Fibroblast of gingiva (primary cell): ENCODE measurements around the gene BRAT1.
"Not testable (repeated sequence)": the region's sequence is repeated elsewhere in the genome, so short reads cannot be mapped to it uniquely, and the experiment has no call there.

ENCODE experiments used
- DNase-seq: peaks from one replicate; pipeline ENCODE4 v3.0.0-alpha.2; 2011; ENCODE audit warnings: low read depth

The BRAT1 gene

DNA sequence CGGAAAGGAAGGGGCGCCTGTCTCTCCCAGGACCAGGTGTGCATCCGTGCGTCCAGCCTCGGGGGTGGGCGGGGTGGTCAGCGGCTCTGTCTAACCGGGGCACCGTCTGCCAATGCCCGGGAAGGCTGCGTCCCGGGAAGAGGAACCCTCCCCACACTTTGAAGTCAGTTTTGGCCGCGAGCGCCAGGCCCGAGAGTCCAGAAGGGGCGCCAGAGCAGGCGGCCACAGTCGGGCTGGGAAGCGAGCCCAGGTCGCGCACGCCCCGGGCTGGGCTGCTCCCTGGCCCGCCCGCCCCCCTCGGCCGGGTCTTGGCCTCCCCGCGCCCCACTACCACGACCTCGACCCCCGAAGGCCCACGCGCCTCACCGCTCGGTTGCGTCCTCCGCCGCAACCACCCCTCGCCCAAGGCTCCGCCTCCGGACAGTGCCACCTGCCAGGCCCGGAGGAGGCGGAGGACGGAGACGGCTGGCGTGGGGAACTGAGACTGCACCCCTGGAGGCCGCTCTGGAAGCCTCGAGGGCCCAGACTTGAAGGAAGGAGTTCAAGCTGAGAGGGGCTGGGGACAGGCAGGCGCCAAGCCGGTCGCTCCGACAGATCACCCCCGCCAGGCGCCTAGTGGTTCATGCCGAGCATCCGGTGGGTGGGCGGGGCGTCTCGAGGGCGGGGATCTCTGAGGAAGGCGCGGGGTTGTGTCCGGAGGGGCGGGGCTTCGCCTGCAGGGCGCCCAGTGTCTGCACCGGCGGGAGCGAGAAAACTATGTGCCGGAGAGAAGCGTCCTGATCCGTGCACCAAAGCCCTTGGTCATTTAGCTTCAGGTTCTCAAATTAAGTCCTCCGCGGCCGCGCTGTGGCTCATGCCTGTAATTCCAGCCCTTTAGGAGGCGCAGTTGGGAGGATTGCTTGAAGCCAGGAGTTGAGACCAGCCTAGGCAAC is at the start of gene BRAT1:
Gene BRAT1, minus strand, starts transcription at position 404 of the 932 bp plus-strand sequence. CDS start 1,093 bp downstream, outside the sequence.
- DNase-seq, result peak; percentile 87

GRCh38 chr7:2604608-2605174 is 49.4 kb upstream of the BRAT1 start:
- DNase-seq, result no peak

DNA sequence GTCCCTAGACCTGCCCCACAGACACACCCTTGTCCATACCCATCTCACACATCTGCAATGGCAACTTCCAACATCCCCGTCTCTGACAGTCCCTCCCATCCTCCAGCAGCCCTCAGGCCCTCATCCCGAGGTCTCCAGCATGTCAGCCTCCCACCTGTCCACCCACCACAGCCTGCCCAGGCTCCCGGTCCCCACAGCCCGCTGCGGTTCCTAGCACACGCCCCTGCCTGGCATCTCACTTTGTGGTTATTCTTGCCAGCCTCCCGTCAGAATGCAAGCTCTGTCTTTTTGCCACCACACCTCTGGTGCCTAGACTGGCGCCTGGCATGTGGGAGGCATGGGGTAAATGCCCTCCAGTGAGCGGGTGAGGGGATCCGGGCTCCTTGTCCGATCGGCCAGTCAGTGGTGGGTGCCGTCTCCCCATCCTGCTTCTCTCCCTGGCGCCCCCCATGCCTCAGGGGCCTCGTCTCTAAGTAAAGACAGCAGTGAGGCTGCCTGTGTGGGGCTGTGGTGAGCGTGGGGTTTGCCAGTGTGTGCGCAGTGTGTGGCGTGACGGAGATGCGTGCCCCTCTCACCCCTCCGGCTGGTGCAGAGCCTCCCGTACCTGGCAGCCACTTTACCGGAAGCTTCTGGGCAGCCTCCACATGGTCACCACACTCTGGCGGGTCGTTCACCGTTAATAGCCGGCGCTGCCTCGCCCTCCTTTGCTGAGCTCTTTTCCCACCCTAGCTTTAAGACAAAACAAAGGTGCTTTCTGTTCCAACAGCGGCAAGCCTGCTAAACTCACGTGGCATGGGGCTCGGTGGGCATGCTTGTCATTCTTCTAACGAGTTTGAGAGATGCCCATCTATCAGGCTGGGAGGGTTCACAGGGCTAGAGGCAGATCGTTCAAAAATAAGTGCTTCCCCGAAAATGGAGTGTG is 48.0 kb upstream of the BRAT1 start:
- no peak for DNase-seq

GRCh38 chr7:2602406-2603043 is 47.2 kb upstream of the BRAT1 start:
- DNase-seq, result no peak

GRCh38 chr7:2601907-2602306 is 46.6 kb upstream of the BRAT1 start:
- no peak for DNase-seq

- DNase-seq, result no peak
Measured at GRCh38 chr7:2601065-2601464, 45.7 kb upstream of the BRAT1 start.

DNA sequence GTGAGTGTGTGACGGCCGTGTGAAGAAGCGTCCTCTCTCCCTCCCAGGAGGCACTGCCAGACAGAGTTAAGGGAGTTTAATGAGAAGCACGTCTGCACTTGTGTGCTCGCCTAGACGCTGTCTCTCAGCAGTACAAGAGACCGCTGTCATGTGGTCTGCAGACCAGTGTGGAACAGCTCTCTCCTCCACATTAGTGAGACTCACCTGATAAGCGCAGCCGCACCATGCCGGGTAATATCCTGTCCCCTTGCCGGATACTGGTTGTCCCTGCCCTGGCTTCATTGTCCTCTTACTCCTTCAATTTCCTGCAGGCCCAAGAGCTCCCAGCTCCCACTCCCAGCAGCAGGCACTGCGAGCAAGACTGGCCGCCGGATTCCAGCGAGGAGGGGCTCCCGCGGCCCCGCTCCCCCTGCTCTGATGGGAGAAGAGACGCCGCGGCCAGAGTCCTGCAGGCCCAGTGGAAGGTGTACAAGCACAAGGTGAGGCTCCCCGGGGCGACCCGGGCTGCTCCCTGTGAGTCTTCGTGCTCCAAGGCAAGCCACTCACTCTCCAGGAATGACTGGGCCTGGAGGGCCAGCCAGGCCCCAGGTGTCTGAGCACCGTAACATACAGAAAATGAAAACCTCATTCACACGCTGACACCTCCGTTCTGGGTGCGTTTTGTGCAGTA is 43.0 kb upstream of the BRAT1 start:
- no peak for DNase-seq

DNA sequence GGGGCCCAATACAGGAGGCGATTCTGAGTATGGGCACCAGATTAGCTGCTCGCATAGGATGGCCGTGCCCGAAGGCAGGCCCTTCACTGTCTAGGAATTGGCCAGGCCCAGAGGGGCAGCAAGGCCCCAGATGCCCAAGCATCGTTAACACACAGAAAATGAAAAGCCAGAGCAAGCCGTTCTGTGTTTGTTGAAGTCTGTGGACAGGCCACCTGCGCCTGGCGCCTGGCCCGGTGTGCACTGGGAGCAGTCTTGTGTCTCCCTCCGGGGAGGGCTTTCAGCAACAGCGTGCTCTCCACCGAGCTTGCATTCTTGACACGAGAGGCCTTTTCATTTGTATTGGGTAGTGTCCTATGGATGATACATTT is 41.9 kb upstream of the BRAT1 start:
- DNase-seq, result no peak

- DNase-seq, result peak; percentile 45
Measured at GRCh38 chr7:2596464-2597272, 41.3 kb upstream of the BRAT1 start.

DNA sequence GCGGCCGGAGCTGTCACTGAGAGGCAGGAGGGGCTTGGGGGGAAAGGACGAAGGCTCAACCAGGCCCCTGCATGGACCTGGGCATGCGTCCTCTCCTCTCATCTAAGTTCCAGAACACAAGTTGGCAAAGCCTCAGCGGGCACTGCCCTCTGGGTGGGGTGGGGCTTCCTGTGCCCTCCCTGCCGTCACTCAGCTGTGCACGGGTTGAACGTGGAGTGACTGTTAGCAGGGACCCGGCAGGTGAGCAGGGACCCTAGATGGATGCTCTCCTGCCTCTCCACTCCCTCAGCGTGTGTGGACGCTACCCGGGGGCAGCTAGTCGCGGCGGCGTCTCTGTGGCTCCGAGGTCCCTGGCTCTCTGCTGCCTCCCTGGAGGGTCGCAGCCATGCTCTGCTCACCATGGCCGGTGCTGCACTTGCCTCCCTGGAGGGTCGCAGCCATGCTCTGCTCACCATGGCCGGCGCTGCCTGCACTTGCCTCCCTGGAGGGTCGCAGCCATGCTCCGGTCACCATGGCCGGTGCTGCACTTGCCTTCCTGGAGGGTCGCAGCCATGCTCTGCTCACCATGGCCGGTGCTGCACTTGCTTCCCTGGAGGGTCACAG is 40.0 kb upstream of the BRAT1 start:
- no peak for DNase-seq

GRCh38 chr7:2594599-2594998 is 39.3 kb upstream of the BRAT1 start:
- DNase-seq, result no peak

DNA sequence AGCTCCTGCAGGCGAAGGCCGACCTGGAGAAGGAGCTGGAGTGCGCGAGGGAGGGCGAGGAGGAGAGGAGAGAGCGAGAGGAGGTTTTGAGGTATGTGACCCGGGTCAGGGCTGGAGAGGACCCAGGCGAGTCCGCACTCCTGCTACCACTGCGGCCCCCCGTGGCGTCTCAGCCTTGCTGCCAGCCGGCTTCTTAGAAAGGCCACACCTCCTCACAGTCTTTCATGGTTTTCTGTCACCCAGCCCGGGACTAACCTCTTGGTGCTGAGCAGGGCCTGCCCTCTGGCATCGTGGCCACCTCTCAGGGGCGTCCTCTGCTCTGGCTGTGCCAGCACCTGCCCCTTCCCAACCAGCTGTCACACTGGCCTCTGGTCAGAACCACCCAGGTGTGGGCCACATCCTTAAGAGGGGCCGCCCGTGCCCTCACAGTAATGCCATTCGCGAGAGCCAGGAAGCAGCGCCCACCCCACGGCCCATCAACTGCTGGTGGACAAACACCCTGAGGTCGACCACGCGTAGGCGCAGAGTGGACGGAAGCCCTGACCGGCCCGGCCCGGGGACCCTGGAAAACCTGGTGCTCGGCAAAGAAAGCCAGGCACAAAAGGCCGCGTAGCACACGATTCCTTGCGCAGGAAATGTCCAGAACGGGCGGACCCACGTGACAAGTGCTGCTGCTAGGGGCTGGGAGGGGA is 37.9 kb upstream of the BRAT1 start:
- no peak for DNase-seq

GRCh38 chr7:2592375-2592865 is 37.1 kb upstream of the BRAT1 start:
- no peak for DNase-seq

GRCh38 chr7:2589941-2590340 is 34.6 kb upstream of the BRAT1 start:
- not testable (repeated sequence) for DNase-seq

- no peak for DNase-seq
Measured at GRCh38 chr7:2589341-2589740, 34.0 kb upstream of the BRAT1 start.

DNA sequence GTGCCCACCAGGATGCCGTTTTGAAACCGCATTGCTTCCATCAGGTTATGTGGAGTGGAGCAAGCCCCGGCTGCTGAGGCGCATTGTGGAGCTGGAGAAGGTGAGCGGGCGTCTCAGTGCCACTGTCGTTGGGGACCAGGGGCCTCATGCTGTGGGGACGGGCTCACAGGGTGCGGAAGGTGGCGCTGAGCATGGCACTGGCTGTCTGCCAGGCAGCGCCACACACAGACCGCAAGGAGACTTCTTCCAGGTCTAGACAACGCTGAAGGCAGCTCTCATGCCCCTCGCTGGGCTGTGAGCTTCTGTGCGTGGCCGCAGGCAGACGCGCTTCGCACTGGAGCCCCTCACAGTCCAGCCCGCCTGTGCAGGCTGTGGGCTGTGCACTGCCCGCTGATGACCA is 32.5 kb upstream of the BRAT1 start:
- no peak for DNase-seq

GRCh38 chr7:2587134-2587533 is 31.8 kb upstream of the BRAT1 start:
- no peak for DNase-seq

DNA sequence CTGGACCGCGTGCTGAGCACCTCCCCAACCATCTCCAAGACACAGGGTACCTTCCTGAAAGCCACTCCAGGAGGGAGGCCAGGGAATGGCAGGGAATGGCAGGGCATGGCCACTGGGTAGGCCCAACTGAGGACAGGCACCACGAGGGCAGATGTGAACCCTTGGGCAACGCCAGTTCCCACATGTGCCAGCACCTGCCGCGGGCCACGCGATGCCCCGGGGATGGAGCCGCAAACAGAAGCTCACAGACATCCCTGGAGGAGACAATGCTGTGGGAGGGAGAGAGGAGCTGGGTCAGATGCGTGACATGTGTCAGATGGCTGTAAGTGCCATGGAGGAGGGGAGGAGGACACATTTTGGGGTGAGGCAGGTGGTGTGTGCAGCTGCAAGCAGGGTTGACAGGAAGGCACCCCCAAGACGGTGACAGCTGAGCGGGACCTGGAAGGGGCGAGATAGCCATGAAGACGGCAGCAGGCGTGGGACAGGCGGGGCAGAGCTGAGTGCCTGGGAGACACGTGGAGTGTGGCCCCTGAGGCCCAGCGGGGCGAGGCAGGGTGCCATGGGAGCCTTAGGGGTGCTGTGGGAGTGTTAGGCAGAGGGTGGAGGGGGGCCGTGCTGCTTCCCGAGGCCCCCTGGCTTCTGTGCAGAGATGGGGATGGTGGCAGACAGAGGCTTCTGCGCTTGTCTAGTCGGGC is 31.1 kb upstream of the BRAT1 start:
- DNase-seq, result no peak

DNA sequence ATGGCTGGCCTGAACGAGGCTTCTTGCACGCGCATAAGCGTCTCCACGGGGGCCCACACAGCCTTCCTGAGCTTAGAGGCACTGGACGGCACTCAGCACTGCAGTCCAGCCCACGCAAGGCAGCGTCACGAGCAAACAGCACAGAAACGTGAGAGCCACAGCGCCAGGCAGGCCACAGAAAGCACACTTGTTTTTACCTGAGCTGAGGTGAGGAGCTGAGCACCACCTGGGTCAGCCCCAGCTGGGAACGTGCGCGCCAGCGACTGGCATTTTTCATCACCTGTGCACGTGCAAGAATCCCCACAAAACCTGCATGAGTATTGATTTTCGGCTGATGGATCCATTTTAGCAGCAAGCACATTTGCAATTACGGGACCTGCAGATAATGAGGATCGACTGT is 30.1 kb upstream of the BRAT1 start:
- no peak for DNase-seq
